ENCODE results near the gene CYP2D6.

The CYP2D6 gene

DNA sequence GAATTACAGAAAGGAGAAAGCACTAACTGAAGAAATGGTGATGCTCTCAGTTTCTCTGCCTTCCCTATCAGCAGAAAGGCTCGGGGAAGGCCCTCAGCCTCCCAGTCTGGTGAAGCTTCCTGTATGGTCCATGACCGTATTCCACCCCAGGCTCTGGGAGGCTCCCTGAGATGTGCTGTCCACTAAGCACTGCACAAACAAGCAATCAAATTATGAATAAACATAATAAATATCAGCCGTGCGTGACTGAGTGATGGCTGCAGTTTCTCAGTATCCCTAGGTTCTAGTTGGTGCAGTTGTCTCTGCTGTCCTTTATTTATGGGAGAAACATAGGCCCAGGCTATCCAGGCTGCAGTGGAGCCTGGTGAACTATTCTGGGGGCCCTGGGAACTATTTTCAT, 47.5 kb downstream of the CYP2D6 start:
- no peak for DNase-seq (ENCODE audit: low read depth)

DNA sequence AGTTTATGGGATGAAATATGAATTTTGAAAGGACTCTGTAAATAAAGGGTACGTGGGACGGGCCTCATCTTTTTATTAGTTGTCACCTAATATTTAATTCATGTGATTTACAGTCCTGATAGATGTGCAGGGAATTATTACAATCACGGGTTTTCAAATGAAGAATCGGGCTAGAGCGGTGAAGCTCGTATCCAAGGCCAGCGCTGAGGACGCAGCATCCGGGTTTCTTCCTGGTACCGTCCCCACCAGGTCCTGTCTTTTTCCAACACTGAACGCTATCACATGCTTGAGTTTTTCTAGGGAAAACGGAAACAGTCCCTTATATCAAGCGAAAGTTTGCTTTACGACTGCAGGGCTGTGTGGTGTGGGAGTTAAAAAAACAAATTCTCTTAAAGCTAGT, 50.3 kb downstream of the CYP2D6 start:
- DNase-seq (ENCODE audit: low read depth) = no peak

DNA sequence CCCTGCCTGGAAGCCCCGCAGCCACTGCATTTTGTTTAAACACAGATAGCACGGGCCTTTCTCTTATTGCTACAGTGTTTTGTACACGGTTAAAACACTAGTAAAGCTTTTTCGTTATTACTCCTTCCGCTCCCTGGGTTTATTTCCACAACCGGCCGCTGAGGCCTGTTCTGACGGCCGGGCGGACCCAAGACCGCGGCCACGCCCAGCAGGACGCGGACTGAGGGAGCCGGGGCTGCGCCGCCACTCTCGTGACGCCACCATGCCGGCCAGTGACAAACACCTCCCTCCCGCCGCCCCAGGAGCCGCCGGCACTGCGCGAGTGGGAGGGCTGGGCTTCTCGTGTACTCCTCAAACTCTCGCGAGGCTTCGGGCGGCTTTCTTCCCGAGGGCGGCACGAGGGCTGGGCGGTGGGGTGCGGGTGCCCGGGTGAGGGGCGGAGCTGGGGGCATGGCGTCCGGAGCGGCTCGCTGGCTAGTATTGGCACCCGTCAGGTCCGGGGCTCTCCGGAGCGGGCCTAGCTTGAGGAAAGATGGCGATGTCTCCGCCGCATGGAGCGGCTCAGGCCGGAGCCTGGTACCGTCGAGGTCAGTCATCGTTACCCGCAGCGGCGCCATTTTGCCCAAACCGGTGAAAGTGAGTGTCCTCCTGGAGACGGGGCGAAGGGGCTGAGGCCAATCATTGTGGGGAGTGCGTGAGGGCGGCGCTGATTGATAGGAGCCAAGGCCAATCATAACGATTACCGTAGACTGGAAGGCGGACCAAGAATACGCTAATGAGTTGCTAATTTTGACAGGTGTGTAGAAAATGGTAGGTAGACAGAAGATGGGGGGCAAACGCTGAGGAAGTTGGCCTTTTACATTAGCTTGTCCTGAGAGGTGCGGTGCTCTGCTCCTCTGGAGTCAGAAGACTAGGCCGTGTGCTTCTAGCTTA, 51.0 kb downstream of the CYP2D6 start, which contains the start of gene SMDT1:
Gene SMDT1, plus strand, starts transcription at position 382 of the 933 bp plus-strand sequence. Its CDS starts 69 bp downstream, at position 451.
- DNase-seq (ENCODE audit: low read depth) = peak; percentile 96

DNA sequence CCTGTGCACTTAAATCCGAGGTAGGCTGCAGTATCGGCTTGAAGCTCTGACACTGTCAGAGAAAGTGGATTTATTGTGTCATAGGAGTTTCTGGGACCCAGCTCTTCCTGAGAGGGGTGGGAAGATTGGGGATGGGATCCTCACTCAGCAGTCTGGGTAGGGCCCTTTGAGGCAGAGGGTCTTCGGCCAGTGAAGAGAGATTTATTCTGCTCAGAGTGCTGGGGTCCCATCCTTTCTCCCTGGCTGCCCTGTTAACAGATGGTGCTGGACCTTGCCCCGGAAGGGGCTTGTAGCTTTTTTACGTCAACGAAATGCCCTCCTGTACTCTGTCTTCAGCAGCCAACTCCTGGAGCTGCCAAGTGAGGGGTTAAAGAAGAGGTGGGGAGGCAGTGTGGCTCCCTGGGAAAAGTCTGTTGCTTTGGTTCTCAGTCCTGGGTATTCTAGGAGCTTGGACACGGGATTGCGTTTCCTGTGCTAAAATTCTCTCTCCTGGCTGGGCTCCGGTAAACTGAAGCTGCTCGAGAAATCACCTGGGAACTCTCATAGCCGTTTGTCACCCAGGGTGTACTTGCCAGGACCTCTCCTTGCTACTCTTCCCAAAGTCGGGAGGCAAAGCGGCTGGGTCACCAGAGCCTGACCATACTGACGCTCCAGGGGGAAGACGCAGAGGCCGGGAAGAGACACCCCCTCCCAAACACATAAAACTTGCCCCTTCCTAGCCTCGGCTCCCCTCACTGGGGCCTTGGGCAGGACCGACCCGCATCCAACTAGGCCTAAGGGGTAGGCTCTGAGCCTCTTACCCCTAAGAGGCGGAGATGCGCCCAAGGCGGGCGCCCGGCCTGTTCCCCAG, 51.9 kb downstream of the CYP2D6 start:
- DNase-seq (ENCODE audit: low read depth) = no peak

DNA sequence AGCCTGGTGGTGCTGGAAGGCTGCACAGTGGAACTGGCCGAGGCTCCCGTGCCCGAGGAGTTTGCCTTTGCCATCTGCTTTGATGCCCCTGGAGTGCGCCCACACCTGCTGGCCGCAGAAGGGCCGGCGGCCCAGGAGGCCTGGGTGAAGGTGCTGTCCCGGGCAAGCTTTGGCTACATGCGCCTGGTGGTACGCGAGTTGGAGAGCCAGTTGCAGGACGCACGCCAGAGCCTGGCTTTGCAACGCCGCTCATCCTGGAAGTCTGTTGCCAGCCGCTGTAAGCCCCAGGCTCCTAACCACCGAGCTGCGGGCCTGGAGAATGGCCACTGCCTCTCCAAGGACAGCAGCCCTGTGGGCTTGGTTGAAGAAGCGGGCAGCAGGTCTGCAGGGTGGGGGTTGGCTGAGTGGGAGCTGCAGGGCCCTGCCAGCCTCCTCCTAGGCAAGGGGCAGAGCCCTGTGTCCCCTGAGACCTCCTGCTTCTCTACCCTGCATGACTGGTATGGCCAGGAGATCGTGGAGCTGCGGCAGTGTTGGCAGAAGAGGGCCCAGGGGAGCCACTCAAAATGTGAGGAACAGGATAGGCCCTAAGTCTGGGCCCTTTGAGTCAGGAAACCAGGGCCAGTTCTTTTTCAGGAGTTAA, 53.0 kb downstream of the CYP2D6 start:
- DNase-seq (ENCODE audit: low read depth) = no peak

DNA sequence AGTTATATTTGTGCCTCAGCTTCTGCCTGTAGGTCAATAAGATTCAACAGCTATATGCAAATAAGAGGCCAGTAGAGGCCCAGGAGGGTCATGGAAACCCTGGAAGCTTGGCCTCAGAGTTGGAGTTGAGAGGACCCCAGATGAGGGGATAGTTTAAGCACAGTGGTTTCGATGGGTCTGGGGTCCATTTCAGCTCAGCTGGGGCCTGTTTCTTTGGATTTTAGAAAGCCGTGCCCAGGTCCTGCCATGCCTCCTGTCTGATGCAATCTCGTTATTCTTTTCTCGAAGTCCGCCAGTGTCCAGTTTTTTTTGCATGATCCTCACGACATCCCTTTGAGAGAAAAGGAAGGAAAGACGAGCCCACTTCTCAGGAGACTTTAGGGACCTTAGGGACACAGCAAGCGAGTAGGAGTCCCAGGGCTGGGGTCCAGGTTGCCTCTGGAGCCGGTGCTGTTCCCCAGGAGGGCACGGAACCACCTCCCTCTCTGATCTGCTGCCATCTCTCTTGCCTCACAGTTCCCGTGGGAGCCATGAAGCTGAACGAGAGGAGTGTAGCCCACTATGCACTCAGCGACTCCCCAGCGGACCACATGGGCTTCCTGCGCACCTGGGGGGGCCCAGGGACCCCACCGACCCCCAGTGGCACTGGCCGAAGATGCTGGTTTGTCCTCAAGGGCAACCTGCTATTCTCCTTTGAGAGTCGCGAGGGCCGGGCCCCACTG, 53.7 kb downstream of the CYP2D6 start:
- DNase-seq (ENCODE audit: low read depth) = no peak

Measured in stimulated activated CD8-positive, alpha-beta memory T cell treated with anti-CD3 and anti-CD28 coated beads, Interleukin-12 subunit alpha, Interleukin-12 subunit beta, amount 100 ng/mL, for 4 hours (primary cell).